ENCODE measurements around the gene HMGN1. TPM values are rescaled to one million over a fixed set of nuclear protein-coding genes. Genes with fewer than 3 reads are reported as not detected.

Gene HMGN1
- total RNA-seq, 1 experiment from 2014 or later: 543 TPM

DNA sequence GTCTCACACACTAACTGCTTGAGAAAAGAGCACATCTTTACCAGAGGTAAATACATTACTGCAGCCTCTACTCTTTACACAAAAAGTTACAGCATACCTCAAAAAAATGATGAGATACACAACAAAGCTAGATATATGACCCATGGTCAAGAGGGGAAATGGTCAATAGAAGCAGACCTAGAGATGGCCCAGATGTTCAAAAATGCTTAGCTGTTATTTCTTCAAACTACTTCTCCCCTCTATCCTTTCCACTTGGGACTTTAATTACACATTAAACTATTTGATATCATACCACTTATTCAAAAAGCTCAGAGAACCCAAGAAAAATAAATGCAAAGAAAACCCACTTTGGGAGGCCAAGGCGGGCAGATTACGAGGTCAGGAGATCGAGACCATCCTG is 48.3 kb downstream of the HMGN1 start:
- no peak for DNase-seq (ENCODE audit: low spot score)

DNA sequence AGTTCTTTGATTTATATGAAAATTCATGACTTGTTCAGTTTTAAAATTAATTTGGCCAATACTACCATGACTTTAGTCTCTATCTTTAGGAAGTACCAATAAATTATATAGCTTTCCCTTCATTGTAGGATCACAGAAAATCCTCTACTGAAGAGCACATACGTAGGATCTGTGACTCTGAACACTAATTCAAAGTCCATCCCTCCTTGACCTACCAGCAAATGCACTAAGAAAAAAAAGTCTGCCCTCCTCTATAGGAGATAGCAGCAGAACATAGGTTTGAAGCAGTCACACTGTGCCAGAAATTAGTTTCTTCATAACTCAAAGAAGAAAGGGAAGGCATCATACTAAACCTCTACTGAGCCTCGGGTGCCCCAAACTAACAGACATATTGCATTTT is 52.0 kb downstream of the HMGN1 start:
- DNase-seq (ENCODE audit: low spot score): no peak

Other genes starting within 250 kb of the HMGN1 start
- 204 and 213 TPM in 2 replicates for gene PSMG1, start 165.6 kb downstream of the HMGN1 start, total RNA-seq (2014; rRNA removed; shearing (Covaris generic))
- 28.7 and 31.2 TPM in 2 replicates for gene BRWD1, start 35.5 kb downstream of the HMGN1 start, total RNA-seq (2014; rRNA removed; shearing (Covaris generic))
- gene LCA5L, start 96.7 kb upstream of the HMGN1 start, total RNA-seq (2014; rRNA removed; shearing (Covaris generic)): 1.4 TPM in 2 replicates
- 12.8 and 337 TPM in 2 replicates for gene SH3BGR, start 102.9 kb upstream of the HMGN1 start, total RNA-seq (2014; rRNA removed; shearing (Covaris generic))